Body of pancreas (tissue), 4 donors: ENCODE data around the gene CDH6. TPM values are rescaled to one million over a fixed set of nuclear protein-coding genes. Genes with fewer than 3 reads are reported as not detected.

ENCODE experiments used
- ATAC-seq: fragments of 150-250 bp; one replicate; pipeline ENCODE4 v1.9.1; 2016
- DNase-seq, 4 donors: peaks; one replicate each; pipeline ENCODE4 v3.0.0-alpha.2; 2019
- H3K27ac ChIP-seq, 4 donors: fragments of 200-600 bp; sonication (generic); 1 replicate in 3 of 4; 2 replicates in 1 of 4; pipeline versions ENCODE4 v1.5.1 to v1.6.1; 2016 to 2019; ENCODE audit warnings: mild to moderate bottlenecking in 1 of 4, mixed read lengths in 1 of 4, moderate library complexity in 1 of 4
- H3K27me3 ChIP-seq, 2 donors: fragments of 200-600 bp; sonication (generic); one replicate each; pipeline ENCODE4 v1.6.0; 2016; ENCODE audit warnings: mild to moderate bottlenecking in 1 of 2
- H3K36me3 ChIP-seq, 2 donors: fragments of 200-600 bp; sonication (generic); replicated peaks in 1 of 2; 2 replicates each; pipeline ENCODE4 v1.5.1; 2016; ENCODE audit warnings: low read depth in 2 of 2; ENCODE audit not compliant: insufficient read depth in 1 of 2
- H3K4me1 ChIP-seq: fragments of 200-600 bp; sonication (generic); one replicate; pipeline ENCODE4 v1.6.0; 2016
- H3K4me3 ChIP-seq, 2 donors: fragments of 200-600 bp; sonication (generic); 1 replicate in 1 of 2; 2 replicates in 1 of 2; pipeline ENCODE4 v1.5.1; 2016 to 2019
- H3K9me3 ChIP-seq, 3 donors: fragments of 200-600 bp; sonication (generic); 1 replicate in 2 of 3; 2 replicates in 1 of 3; pipeline ENCODE4 v1.5.1; 2016
- CTCF ChIP-seq, 7 experiments: fragments of 450-650 bp in 4 of 7; fragments of 200-600 bp in 3 of 7; sonication (generic) in 3 of 7; IDR thresholded peaks; one replicate each; pipeline ENCODE4 v1.5.1; 2016 to 2019; ENCODE audit warnings: antibody characterized with exemption in 7 of 7
- POLR2A ChIP-seq, 3 donors: fragments of 450-650 bp; IDR thresholded peaks; one replicate each; pipeline ENCODE4 v1.6.1; 2016; ENCODE audit warnings: antibody characterized with exemption in 3 of 3, mild to moderate bottlenecking in 2 of 3
- WGBS, 2 donors: methylation state at CpG; one replicate each; pipeline ENCODE4 v1.1.5; 2017; 5-methylcytosine and 5-hydroxymethylcytosine counted together
- intact Hi-C: fragments of 100-400 bp; cut with DNase I; formaldehyde crosslinking; loops from one replicate; pipeline ENCODE4 v1.15.1; 2023
- total RNA-seq, 2 donors: library from RNA; depleted of rRNA; stranded (reverse); fragments of >200 nt; gene quantifications; one replicate each; pipeline ENCODE4 v1.1.0, GENCODE V29; 2016

The CDH6 gene
- total RNA-seq, 2 donors from 2014 or later, result 0.78 to 0.99 TPM

- 70 to 78% methylated on average over 2 of the region's 2 CpGs for WGBS, 2 donors
- DNase-seq (no peak), ATAC-seq (no peak)
- intact Hi-C loops, result no loop called here
- Histone ChIP-seq H3K27ac (no peak overlapping the region), H3K27me3 (no peaks in the 10 kb centered on the region), H3K4me3 (no peak overlapping the region), H3K36me3 (no peaks in the 10 kb centered on the region), H3K9me3 (no peaks in the 10 kb centered on the region), H3K4me1 (no peaks in the 10 kb centered on the region)
- TF ChIP-seq CTCF (IDR thresholded peaks at IDR 0.05) (no peak), POLR2A (IDR thresholded peaks at IDR 0.05) (no peak)
Measured at GRCh38 chr5:31165729-31166128, 27.8 kb upstream of the CDH6 start.

DNA sequence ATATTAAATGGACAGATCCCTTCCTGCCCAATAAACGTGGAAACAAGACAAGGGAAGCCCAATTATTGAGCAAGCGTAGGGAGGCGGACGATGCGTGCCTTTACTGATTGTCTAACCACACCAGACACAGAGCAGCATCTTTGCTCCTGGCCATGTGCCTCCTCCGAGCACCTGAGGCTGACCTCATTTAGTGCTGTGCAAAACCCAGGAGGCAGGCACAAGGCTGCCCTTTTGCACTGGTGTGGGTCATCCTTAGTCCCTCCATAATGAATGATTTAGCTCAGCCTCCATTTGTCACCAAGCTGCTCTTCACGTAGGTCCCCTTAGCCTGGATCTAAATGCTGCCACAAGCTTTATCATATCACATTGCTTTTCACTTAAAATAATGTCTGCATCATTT lies 24.1 kb upstream of the CDH6 start:
- WGBS, 2 donors, result 72 to 80% methylated on average over 7 of the region's 7 CpGs
- Histone ChIP-seq H3K27ac (no peak overlapping the region), H3K36me3 (no peaks in the 10 kb centered on the region), H3K27me3 (no peaks in the 10 kb centered on the region), H3K9me3 (no peaks in the 10 kb centered on the region), H3K4me3 (no peak overlapping the region), H3K4me1 (no peaks in the 10 kb centered on the region)
- TF ChIP-seq POLR2A (IDR thresholded peaks at IDR 0.05) (no peak), CTCF (IDR thresholded peaks at IDR 0.05) (no peak)
- no peak for ATAC-seq
- intact Hi-C loops, result no loop called here
- no peak for DNase-seq

- TF ChIP-seq POLR2A (IDR thresholded peaks at IDR 0.05) (no peak), CTCF (IDR thresholded peaks at IDR 0.05) (no peak)
- no peaks in the 10 kb centered on the region for H3K27me3 ChIP-seq
- DNase-seq (no peak), ATAC-seq (no peak)
- intact Hi-C loops, result no loop called here
- H3K4me1 ChIP-seq, result no peaks in the 10 kb centered on the region
- H3K27ac ChIP-seq, result no peak overlapping the region
- H3K4me3 ChIP-seq, result no peak overlapping the region
- H3K9me3 ChIP-seq, result no peaks in the 10 kb centered on the region
- no peaks in the 10 kb centered on the region for H3K36me3 ChIP-seq
Measured at GRCh38 chr5:31172881-31173280, 20.6 kb upstream of the CDH6 start.

DNA sequence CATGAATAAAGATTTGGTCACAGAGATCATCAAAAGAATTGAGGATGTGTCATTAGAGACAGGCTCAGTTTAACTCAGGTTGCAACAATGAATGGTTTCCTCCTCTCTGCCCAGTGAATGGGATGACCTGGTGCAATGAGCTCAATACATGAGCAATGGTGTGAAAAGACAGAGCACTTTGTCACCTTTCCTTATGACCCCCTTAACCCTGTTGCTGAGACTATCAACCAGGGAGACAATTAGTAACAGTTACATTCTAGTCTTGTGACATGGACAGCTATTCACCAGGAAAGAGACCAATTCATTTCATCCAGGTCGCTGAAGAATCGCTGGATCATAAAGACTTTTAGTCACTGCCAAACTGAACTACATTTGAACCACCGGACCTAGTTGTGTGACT lies 19.9 kb upstream of the CDH6 start:
- Histone ChIP-seq H3K27ac (no peak overlapping the region), H3K4me3 (no peak overlapping the region), H3K9me3 (no peaks in the 10 kb centered on the region), H3K4me1 (no peaks in the 10 kb centered on the region), H3K36me3 (no peaks in the 10 kb centered on the region), H3K27me3 (no peaks in the 10 kb centered on the region)
- TF ChIP-seq POLR2A (IDR thresholded peaks at IDR 0.05) (no peak), CTCF (IDR thresholded peaks at IDR 0.05) (no peak)
- intact Hi-C loops, result no loop called here
- 78 to 94% methylated on average over 3 of the region's 3 CpGs for WGBS, 2 donors
- DNase-seq (no peak), ATAC-seq (no peak)

DNA sequence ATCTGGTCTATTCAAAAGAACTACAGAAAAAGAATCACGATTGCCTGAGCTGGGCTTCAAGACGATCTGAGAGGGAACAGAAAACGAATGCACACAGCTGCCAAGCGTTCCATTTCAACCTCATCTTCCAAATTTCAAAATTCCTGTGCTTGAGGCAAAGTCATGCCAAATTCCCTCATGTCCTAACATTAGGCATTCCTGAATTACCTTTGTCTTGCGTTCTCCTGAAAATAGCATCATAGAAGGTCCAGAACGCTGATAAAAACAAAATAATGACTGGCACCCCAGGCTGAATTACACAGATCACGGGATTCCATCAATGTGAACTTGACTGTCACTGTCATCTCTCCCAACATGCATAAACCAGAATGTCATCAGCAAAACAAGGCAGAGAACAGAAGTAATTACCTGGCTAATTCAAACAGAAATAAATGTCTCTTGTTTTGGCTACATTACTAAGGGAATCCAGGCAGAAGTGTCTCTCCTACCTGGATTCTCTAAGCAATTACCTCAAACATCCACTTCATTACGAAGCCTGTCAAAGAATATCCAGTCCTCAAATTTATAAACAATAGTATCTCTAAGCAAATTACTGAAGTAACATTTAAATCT lies 12.0 kb upstream of the CDH6 start:
- Histone ChIP-seq H3K27ac (no peak overlapping the region), H3K4me3 (no peak overlapping the region), H3K4me1 (no peaks in the 10 kb centered on the region), H3K27me3 (no peaks in the 10 kb centered on the region), H3K9me3 (no peaks in the 10 kb centered on the region), H3K36me3 (no peaks in the 10 kb centered on the region)
- DNase-seq, result no peak
- TF ChIP-seq POLR2A (IDR thresholded peaks at IDR 0.05) (no peak), CTCF (IDR thresholded peaks at IDR 0.05) (no peak)
- 56 to 64% methylated on average over 8 of the region's 8 CpGs for WGBS, 2 donors
- ATAC-seq, result no peak
- intact Hi-C loops, result no loop called here
